ENCODE results near the gene DNAJC7.

DNAJC7 gene

GRCh38 chr17:42016941-42017865 is at the start of gene DNAJC7:
Gene DNAJC7, minus strand, starts transcription at chr17:42017439. Its CDS starts 23 bp downstream, at chr17:42017416.
- H2AFZ ChIP-seq (ENCODE audit: low read length), result peak within 1 kb of the TSS; percentile 77
- no peaks in the 10 kb centered on the region for H4K20me1 ChIP-seq (ENCODE audit: insufficient read depth, low read length)
- H3K4me1 ChIP-seq (ENCODE audit: low read length), result peaks cover 25% of the 10 kb centered on the region
- DNase-seq, result peak; percentile 91
- peak within 1 kb of the TSS; percentile 51; the same call in 1 of the 2 replicates for H3K27ac ChIP-seq (ENCODE audit: low read length)
- no peaks in the 10 kb centered on the region for H3K27me3 ChIP-seq (replicated peaks; ENCODE audit: insufficient read depth, low read length)
- TF ChIP-seq EZH2 (optimal IDR thresholded peaks at IDR 0.05; ENCODE audit: low read depth, low read length), result no peak
- TF ChIP-seq CTCF (IDR thresholded peaks at IDR 0.05; ENCODE audit: low read length), result no peak
- TF ChIP-seq EZH2phosphoT487 (IDR thresholded peaks at IDR 0.05; ENCODE audit: low read length), result no peak
- peak within 1 kb of the TSS; percentile 94 for H3K9ac ChIP-seq (ENCODE audit: low read length)
- no peaks in the 10 kb centered on the region for H3K9me2 ChIP-seq (replicated peaks; ENCODE audit: insufficient read depth, low read length)
- no peaks in the 10 kb centered on the region for H3K36me3 ChIP-seq (replicated peaks; ENCODE audit: insufficient read depth, low read length)
- no peaks in the 10 kb centered on the region for H3K9me3 ChIP-seq (replicated peaks; ENCODE audit: insufficient read depth, low read length)
- H3K4me2 ChIP-seq (ENCODE audit: low read depth, low read length), result peak within 1 kb of the TSS; percentile 90
- H3K79me2 ChIP-seq (ENCODE audit: low read length), result peaks cover 75% of the 10 kb centered on the region
- peak within 1 kb of the TSS; percentile 91 for H3K4me3 ChIP-seq (ENCODE audit: low read length)
- H3F3A ChIP-seq (ENCODE audit: insufficient read depth, low read length), result no peaks in the 10 kb centered on the region

GRCh38 chr17:42065201-42065600 is 48.0 kb upstream of the DNAJC7 start:
- H3K4me3 ChIP-seq (ENCODE audit: low read length), result no peak overlapping the region
- no peaks in the 10 kb centered on the region for H3K9me3 ChIP-seq (replicated peaks; ENCODE audit: insufficient read depth, low read length)
- no peaks in the 10 kb centered on the region for H3K79me2 ChIP-seq (ENCODE audit: low read length)
- no peaks in the 10 kb centered on the region for H3K27me3 ChIP-seq (replicated peaks; ENCODE audit: insufficient read depth, low read length)
- no peak overlapping the region for H2AFZ ChIP-seq (ENCODE audit: low read length)
- H3F3A ChIP-seq (ENCODE audit: insufficient read depth, low read length), result peaks cover 9% of the 10 kb centered on the region
- no peaks in the 10 kb centered on the region for H3K9me2 ChIP-seq (replicated peaks; ENCODE audit: insufficient read depth, low read length)
- peak; percentile 29 for DNase-seq
- H3K27ac ChIP-seq (ENCODE audit: low read length), result no peak overlapping the region
- no peak overlapping the region for H3K4me2 ChIP-seq (ENCODE audit: low read depth, low read length)
- H3K36me3 ChIP-seq (replicated peaks; ENCODE audit: insufficient read depth, low read length), result no peaks in the 10 kb centered on the region
- TF ChIP-seq EZH2 (optimal IDR thresholded peaks at IDR 0.05; ENCODE audit: low read depth, low read length) (no peak), CTCF (IDR thresholded peaks at IDR 0.05; ENCODE audit: low read length) (no peak), EZH2phosphoT487 (IDR thresholded peaks at IDR 0.05; ENCODE audit: low read length) (no peak)
- peaks cover 15% of the 10 kb centered on the region for H3K4me1 ChIP-seq (ENCODE audit: low read length)
- H4K20me1 ChIP-seq (ENCODE audit: insufficient read depth, low read length), result no peaks in the 10 kb centered on the region
- no peak overlapping the region for H3K9ac ChIP-seq (ENCODE audit: low read length)

GRCh38 chr17:42062681-42063080 is 45.4 kb upstream of the DNAJC7 start:
- no peak overlapping the region for H3K4me3 ChIP-seq (ENCODE audit: low read length)
- H3K4me1 ChIP-seq (ENCODE audit: low read length), result peaks cover 15% of the 10 kb centered on the region
- TF ChIP-seq CTCF (IDR thresholded peaks at IDR 0.05; ENCODE audit: low read length), result no peak
- no peak for TF ChIP-seq EZH2phosphoT487 (IDR thresholded peaks at IDR 0.05; ENCODE audit: low read length)
- no peak for TF ChIP-seq EZH2 (optimal IDR thresholded peaks at IDR 0.05; ENCODE audit: low read depth, low read length)
- H3K9ac ChIP-seq (ENCODE audit: low read length), result no peak overlapping the region
- H3K4me2 ChIP-seq (ENCODE audit: low read depth, low read length), result no peak overlapping the region
- H3K27me3 ChIP-seq (replicated peaks; ENCODE audit: insufficient read depth, low read length), result no peaks in the 10 kb centered on the region
- no peak for DNase-seq
- H2AFZ ChIP-seq (ENCODE audit: low read length), result no peak overlapping the region
- H3K36me3 ChIP-seq (replicated peaks; ENCODE audit: insufficient read depth, low read length), result no peaks in the 10 kb centered on the region
- no peaks in the 10 kb centered on the region for H3K79me2 ChIP-seq (ENCODE audit: low read length)
- no peaks in the 10 kb centered on the region for H3K9me2 ChIP-seq (replicated peaks; ENCODE audit: insufficient read depth, low read length)
- no peak overlapping the region for H3K27ac ChIP-seq (ENCODE audit: low read length)
- H4K20me1 ChIP-seq (ENCODE audit: insufficient read depth, low read length), result no peaks in the 10 kb centered on the region
- H3K9me3 ChIP-seq (replicated peaks; ENCODE audit: insufficient read depth, low read length), result no peaks in the 10 kb centered on the region
- peaks cover 9% of the 10 kb centered on the region for H3F3A ChIP-seq (ENCODE audit: insufficient read depth, low read length)
